ENCODE results near the gene PER1. TPM values are rescaled to one million over a fixed set of nuclear protein-coding genes. Genes with fewer than 3 reads are reported as not detected.

Gene PER1
- total and polyA plus RNA-seq, 9 of the 15 experiments (the other 6 are each of a cell fraction or from before 2014, with no cell fraction given), result 0.13 to 26.0 (median 3.4) TPM

DNA sequence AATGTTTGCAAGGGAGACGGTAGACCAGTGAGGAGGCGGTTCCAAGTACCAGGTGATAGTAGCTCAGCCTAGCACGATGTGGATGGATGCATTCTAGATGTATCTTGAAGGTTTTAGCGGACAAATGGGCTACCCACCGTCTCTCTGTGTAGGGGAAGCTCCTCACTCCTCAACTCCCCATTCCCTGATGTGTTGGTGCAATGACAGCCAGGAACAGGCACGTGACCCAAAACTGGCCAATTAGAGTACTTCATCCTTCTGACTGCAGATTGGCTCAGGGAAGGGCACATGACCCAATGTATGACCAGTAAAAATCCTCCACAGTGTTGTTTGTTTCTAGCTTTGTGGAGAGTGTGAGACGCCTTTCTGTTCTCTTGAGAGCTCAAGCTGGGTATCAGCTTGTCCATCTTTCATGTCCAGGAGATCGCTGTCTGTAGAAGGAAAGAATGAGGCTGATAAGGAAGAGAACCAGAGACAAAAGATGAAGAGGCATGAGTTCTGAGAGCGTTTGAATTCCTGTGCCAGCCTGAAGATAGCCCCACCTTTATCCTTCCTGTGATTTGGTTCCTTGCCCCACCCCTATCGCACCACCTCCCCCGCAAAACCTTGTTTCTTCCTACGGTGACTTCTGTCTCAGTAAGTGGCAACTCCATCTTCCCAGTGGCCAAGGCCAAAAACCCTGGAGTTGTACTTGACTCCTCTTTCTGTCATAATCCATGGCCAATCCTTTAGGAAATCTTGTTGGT, 40.0 kb upstream of the PER1 start (continued):
- TF ChIP-seq ZBTB1 (CRISPR knock-in tag; IDR thresholded peaks at IDR 0.05; ENCODE audit: borderline replicate concordance, low read depth), result no peak
- no peak for TF ChIP-seq FOXM1 (IDR thresholded peaks at IDR 0.05; ENCODE audit: low read depth)
- no peak for TF ChIP-seq FOXM1 (CRISPR knock-in tag; IDR thresholded peaks at IDR 0.05; ENCODE audit: low read depth)
- TF ChIP-seq HDAC8 (tag; IDR thresholded peaks at IDR 0.05), result no peak
- TF ChIP-seq ZFX (CRISPR knock-in tag; IDR thresholded peaks at IDR 0.05), result no peak
- no peak for TF ChIP-seq SRSF1 (IDR thresholded peaks at IDR 0.05; ENCODE audit: low read depth, low read length)
- no peak for TF ChIP-seq SMARCB1 (IDR thresholded peaks at IDR 0.05; ENCODE audit: insufficient read length, low read depth)
- no peak for TF ChIP-seq CBX3 (IDR thresholded peaks at IDR 0.05; ENCODE audit: borderline replicate concordance in 1 of 2, low read length in 2 of 2)
- peak; percentile 37; the same call in 1 of the 2 replicates for TF ChIP-seq TEAD4 (IDR thresholded peaks at IDR 0.05; ENCODE audit: low read length)
- no peak for TF ChIP-seq TEAD4 (CRISPR knock-in tag; IDR thresholded peaks at IDR 0.05; ENCODE audit: borderline replicate concordance)
- TF ChIP-seq PTTG1 (tag; IDR thresholded peaks at IDR 0.05; ENCODE audit: low read depth), result no peak
- TF ChIP-seq ZNF282 (CRISPR knock-in tag; IDR thresholded peaks at IDR 0.05), result no peak
- TF ChIP-seq RUNX1 (IDR thresholded peaks at IDR 0.05; ENCODE audit: low read depth), result no peak
- TF ChIP-seq FUS (optimal IDR thresholded peaks at IDR 0.05; ENCODE audit: low read depth, low read length), result no peak
- TF ChIP-seq, protein P1, sequence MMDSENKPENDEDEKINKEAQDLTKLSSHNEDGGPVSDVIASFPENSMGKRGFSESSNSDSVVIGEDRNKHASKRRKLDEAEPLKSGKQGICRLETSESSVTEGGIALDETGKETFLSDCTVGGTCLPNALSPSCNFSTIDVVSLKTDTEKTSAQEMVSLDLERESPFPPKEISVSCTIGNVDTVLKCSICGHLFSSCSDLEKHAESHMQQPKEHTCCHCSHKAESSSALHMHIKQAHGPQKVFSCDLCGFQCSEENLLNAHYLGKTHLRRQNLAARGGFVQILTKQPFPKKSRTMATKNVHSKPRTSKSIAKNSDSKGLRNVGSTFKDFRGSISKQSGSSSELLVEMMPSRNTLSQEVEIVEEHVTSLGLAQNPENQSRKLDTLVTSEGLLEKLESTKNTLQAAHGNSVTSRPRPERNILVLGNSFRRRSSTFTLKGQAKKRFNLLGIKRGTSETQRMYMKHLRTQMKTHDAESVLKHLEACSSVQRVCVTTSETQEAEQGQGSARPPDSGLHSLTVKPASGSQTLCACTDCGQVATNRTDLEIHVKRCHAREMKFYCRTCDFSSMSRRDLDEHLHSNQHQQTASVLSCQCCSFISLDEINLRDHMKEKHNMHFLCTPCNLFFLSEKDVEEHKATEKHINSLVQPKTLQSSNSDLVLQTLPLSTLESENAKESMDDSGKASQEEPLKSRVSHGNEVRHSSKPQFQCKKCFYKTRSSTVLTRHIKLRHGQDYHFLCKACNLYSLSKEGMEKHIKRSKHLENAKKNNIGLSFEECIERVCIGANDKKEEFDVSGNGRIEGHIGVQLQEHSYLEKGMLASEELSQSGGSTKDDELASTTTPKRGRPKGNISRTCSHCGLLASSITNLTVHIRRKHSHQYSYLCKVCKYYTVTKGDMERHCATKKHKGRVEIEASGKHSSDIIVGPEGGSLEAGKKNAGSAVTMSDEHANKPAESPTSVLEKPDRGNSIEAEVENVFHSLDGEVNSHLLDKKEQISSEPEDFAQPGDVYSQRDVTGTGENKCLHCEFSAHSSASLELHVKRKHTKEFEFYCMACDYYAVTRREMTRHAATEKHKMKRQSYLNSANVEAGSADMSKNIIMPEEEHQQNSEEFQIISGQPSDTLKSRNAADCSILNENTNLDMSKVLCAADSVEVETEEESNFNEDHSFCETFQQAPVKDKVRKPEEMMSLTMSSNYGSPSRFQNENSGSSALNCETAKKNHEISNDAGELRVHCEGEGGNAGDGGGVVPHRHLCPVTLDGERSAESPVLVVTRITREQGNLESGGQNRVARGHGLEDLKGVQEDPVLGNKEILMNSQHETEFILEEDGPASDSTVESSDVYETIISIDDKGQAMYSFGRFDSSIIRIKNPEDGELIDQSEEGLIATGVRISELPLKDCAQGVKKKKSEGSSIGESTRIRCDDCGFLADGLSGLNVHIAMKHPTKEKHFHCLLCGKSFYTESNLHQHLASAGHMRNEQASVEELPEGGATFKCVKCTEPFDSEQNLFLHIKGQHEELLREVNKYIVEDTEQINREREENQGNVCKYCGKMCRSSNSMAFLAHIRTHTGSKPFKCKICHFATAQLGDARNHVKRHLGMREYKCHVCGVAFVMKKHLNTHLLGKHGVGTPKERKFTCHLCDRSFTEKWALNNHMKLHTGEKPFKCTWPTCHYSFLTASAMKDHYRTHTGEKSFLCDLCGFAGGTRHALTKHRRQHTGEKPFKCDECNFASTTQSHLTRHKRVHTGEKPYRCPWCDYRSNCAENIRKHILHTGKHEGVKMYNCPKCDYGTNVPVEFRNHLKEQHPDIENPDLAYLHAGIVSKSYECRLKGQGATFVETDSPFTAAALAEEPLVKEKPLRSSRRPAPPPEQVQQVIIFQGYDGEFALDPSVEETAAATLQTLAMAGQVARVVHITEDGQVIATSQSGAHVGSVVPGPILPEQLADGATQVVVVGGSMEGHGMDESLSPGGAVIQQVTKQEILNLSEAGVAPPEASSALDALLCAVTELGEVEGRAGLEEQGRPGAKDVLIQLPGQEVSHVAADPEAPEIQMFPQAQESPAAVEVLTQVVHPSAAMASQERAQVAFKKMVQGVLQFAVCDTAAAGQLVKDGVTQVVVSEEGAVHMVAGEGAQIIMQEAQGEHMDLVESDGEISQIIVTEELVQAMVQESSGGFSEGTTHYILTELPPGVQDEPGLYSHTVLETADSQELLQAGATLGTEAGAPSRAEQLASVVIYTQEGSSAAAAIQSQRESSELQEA (IDR thresholded peaks at IDR 0.05; ENCODE audit: low read depth), result no peak
- TF ChIP-seq SMAD4 (CRISPR knock-in tag; conservative IDR thresholded peaks at IDR 0.05), result no peak
- TF ChIP-seq ZNF263 (CRISPR knock-in tag; IDR thresholded peaks at IDR 0.05; ENCODE audit: borderline replicate concordance), result no peak
- TF ChIP-seq ELF2 (CRISPR knock-in tag; IDR thresholded peaks at IDR 0.05), result no peak
- TF ChIP-seq TBL1XR1 (IDR thresholded peaks at IDR 0.05; ENCODE audit: low read length in 2 of 2), result no peak
- no peak for TF ChIP-seq HNRNPH1 (optimal IDR thresholded peaks at IDR 0.05; ENCODE audit: low read depth, low read length)
- no peak for TF ChIP-seq ZNF146 (CRISPR knock-in tag; IDR thresholded peaks at IDR 0.05; ENCODE audit: unreplicated experiment)
- TF ChIP-seq PHF20 (IDR thresholded peaks at IDR 0.05; ENCODE audit: partially characterized antibody), result peak; percentile 12
- TF ChIP-seq BDP1 (IDR thresholded peaks at IDR 0.05; ENCODE audit: insufficient read depth, insufficient read length), result no peak

All from K562 (cell line).